Measurements from ENCODE around the gene EHBP1.

Gene EHBP1

GRCh38 chr2:62768615-62769014, 63.1 kb downstream of the EHBP1 start:
- TF ChIP-seq POLR2AphosphoS5 (IDR thresholded peaks at IDR 0.05; ENCODE audit: low read depth, low read length) (no peak), TAF1 (IDR thresholded peaks at IDR 0.05; ENCODE audit: borderline replicate concordance, insufficient read depth, low read length) (no peak), FOXP2 (optimal IDR thresholded peaks at IDR 0.05; ENCODE audit: borderline replicate concordance, extremely low read depth, extremely low read length, insufficient read depth) (no peak), SIN3A (IDR thresholded peaks at IDR 0.05; ENCODE audit: borderline replicate concordance, insufficient read depth, low read length) (no peak), REST (IDR thresholded peaks at IDR 0.05; ENCODE audit: insufficient read depth in 1 of 2, low read depth in 2 of 2, low read length in 2 of 2) (no peak)

GRCh38 chr2:62770629-62771028, 65.1 kb downstream of the EHBP1 start:
- no peak for TF ChIP-seq SIN3A (IDR thresholded peaks at IDR 0.05; ENCODE audit: borderline replicate concordance, insufficient read depth, low read length)
- TF ChIP-seq TAF1 (IDR thresholded peaks at IDR 0.05; ENCODE audit: borderline replicate concordance, insufficient read depth, low read length): no peak
- no peak for TF ChIP-seq POLR2AphosphoS5 (IDR thresholded peaks at IDR 0.05; ENCODE audit: low read depth, low read length)
- TF ChIP-seq FOXP2 (optimal IDR thresholded peaks at IDR 0.05; ENCODE audit: borderline replicate concordance, extremely low read depth, extremely low read length, insufficient read depth): no peak

DNA sequence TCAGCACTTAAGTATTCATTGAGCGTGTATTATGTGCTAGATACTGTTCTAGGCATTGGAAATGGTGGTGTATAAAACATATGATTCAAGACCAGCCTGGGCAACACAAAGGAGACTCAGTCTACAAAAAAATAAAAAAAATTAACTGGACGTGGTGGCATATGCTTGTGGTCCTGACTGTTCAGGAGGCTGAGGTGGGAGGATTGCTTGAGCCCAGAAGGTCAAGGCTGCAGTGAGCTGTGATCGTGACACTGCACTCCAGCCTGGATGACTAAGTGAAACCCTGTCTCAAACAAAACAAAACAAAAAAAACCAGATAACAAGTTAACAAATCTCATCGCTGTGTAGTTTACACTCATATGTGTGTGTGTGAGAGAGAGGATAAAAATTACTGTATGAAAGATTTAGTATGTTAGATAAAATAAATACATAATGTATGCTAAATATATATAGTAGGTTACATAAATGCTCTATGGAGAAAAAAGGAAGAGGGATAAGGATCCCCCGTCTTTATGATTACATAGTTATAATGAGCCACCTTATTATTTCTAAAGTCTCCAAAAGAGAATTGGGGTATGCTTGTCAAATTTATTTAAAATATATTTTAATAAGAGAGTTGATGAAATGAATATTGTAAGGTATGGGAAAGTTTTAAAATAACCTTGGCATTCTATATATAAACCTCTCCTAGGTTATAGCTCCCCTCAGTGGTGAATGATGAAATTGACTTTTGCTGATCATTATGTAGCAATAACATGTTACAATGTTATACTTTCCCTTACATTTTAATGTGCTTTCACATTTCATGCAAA, 69.2 kb downstream of the EHBP1 start:
- no peak for TF ChIP-seq POLR2AphosphoS5 (IDR thresholded peaks at IDR 0.05; ENCODE audit: low read depth, low read length)
- no peak for TF ChIP-seq SIN3A (IDR thresholded peaks at IDR 0.05; ENCODE audit: borderline replicate concordance, insufficient read depth, low read length)
- TF ChIP-seq TAF1 (IDR thresholded peaks at IDR 0.05; ENCODE audit: borderline replicate concordance, insufficient read depth, low read length): no peak
- TF ChIP-seq REST (IDR thresholded peaks at IDR 0.05; ENCODE audit: insufficient read depth in 1 of 2, low read depth in 2 of 2, low read length in 2 of 2): no peak
- TF ChIP-seq FOXP2 (optimal IDR thresholded peaks at IDR 0.05; ENCODE audit: borderline replicate concordance, extremely low read depth, extremely low read length, insufficient read depth): no peak

DNA sequence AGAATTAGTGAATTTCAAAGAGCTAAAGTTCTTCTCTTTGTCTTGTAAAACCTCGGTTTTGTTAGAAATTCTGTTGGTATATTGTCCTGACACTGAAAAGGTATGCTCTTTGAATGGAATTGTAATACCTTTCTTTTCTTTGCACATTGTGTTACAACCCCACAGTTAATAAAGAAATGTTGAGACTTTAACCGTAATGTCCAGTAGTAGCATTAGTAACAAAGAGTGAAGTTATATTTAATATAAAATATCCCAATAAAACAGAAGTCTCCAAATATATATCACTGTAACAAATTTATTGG, 69.8 kb downstream of the EHBP1 start:
- no peak for TF ChIP-seq FOXP2 (optimal IDR thresholded peaks at IDR 0.05; ENCODE audit: borderline replicate concordance, extremely low read depth, extremely low read length, insufficient read depth)
- no peak for TF ChIP-seq REST (IDR thresholded peaks at IDR 0.05; ENCODE audit: insufficient read depth in 1 of 2, low read depth in 2 of 2, low read length in 2 of 2)
- TF ChIP-seq TAF1 (IDR thresholded peaks at IDR 0.05; ENCODE audit: borderline replicate concordance, insufficient read depth, low read length): no peak
- no peak for TF ChIP-seq POLR2AphosphoS5 (IDR thresholded peaks at IDR 0.05; ENCODE audit: low read depth, low read length)
- no peak for TF ChIP-seq SIN3A (IDR thresholded peaks at IDR 0.05; ENCODE audit: borderline replicate concordance, insufficient read depth, low read length)

GRCh38 chr2:62783679-62784078, 78.2 kb downstream of the EHBP1 start:
- TF ChIP-seq FOXP2 (optimal IDR thresholded peaks at IDR 0.05; ENCODE audit: borderline replicate concordance, extremely low read depth, extremely low read length, insufficient read depth) (no peak), SIN3A (IDR thresholded peaks at IDR 0.05; ENCODE audit: borderline replicate concordance, insufficient read depth, low read length) (no peak), POLR2AphosphoS5 (IDR thresholded peaks at IDR 0.05; ENCODE audit: low read depth, low read length) (no peak), TAF1 (IDR thresholded peaks at IDR 0.05; ENCODE audit: borderline replicate concordance, insufficient read depth, low read length) (no peak), REST (IDR thresholded peaks at IDR 0.05; ENCODE audit: insufficient read depth in 1 of 2, low read depth in 2 of 2, low read length in 2 of 2) (no peak)
